ELF-1 (cell line): Measurements from ENCODE around the gene CENPP.
A peak's percentile ranks its signal among the peaks of the same experiment; 100 is the strongest.
"Not testable (repeated sequence)": the region's sequence is repeated elsewhere in the genome, so short reads cannot be mapped to it uniquely, and the experiment has no call there.

ENCODE experiments used
- DNase-seq: peaks from one replicate; pipeline ENCODE4 v3.0.0-alpha.2; 2016; ENCODE audit warnings: low read depth, low spot score

Gene CENPP

GRCh38 chr9:92535940-92536850 is 210.4 kb downstream of the CENPP start, which contains the start of gene ECM2:
Gene ECM2, minus strand, starts transcription at chr9:92535990. Its CDS starts 13,124 bp downstream, at chr9:92522866.
- DNase-seq: no peak

- no peak for DNase-seq
Measured at GRCh38 chr9:92538541-92538940, 212.8 kb downstream of the CENPP start.

- DNase-seq: no peak
Measured at GRCh38 chr9:92543972-92544371, 218.2 kb downstream of the CENPP start.

GRCh38 chr9:92545002-92545510 is 219.3 kb downstream of the CENPP start:
- no peak for DNase-seq

- no peak for DNase-seq
Measured at GRCh38 chr9:92547356-92547755, 221.6 kb downstream of the CENPP start.

- peak; percentile 57 for DNase-seq
Measured at GRCh38 chr9:92550765-92551164, 225.0 kb downstream of the CENPP start.

GRCh38 chr9:92558612-92559374 is 233.0 kb downstream of the CENPP start:
- DNase-seq: peak; percentile 17

- no peak for DNase-seq
Measured at GRCh38 chr9:92561374-92562330, 235.9 kb downstream of the CENPP start.

- no peak for DNase-seq
Measured at GRCh38 chr9:92562461-92562967, 236.8 kb downstream of the CENPP start.

GRCh38 chr9:92563116-92564100 is 237.7 kb downstream of the CENPP start:
- DNase-seq: no peak

GRCh38 chr9:92564504-92564903 is 238.8 kb downstream of the CENPP start:
- no peak for DNase-seq

- no peak for DNase-seq
Measured at GRCh38 chr9:92564982-92565381, 239.2 kb downstream of the CENPP start.

- DNase-seq: not testable (repeated sequence)
Measured at GRCh38 chr9:92571871-92572270, 246.1 kb downstream of the CENPP start.

- DNase-seq: not testable (repeated sequence)
Measured at GRCh38 chr9:92573612-92574011, 247.9 kb downstream of the CENPP start.

GRCh38 chr9:92576175-92576574 is 250.4 kb downstream of the CENPP start:
- no peak for DNase-seq

- peak; percentile 18 for DNase-seq
Measured at GRCh38 chr9:92589923-92590322, 264.2 kb downstream of the CENPP start.

GRCh38 chr9:92590377-92590776 is 264.6 kb downstream of the CENPP start:
- no peak for DNase-seq

GRCh38 chr9:92592537-92592936 is 266.8 kb downstream of the CENPP start:
- DNase-seq: no peak

- DNase-seq: no peak
Measured at GRCh38 chr9:92592946-92593861, 267.5 kb downstream of the CENPP start.
